ENCODE data around the gene ZNF140.
A peak's percentile ranks its signal among the peaks of the same experiment; 100 is the strongest.

ZNF140 gene

DNA sequence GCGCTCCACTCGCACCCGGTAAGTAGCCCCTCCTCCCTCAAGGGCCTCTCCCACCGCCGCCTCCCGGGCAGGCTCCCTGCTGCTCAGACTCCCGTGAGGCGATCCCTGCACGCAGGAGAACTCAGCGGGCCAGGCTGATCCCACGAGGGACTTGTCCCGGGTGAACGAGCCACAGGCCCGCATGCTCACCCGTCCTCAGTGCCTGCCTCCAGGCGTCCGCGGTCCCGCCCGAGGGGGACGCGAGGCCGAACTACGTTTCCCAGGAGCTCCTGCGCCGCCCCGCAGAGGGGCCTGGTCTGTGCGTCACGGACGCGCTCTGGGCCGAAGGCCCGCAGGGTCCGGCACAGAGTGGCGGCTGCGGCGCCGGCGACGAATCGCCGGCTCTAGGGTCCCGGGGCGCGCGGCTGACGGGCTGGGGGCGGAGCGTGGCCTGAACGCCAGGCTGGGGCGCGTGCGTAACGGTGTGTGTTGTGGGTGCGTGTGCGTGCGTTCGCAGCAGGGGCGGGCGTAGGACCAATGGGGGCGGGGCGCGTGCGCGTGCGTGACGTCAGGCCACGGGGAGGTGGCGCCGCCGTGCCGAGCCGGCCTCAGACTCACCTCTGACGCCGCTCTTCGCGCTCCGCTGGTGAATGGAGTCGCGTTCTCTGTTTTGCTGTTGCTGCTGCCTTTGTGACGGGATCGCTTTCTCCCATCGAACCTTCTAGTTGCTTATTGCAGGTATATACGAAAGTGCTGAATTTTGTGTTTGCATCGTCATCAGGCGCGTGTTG, 49.5 kb downstream of the ZNF140 start, which contains the start of the genes ZNF10 and ZNF891:
ZNF10 (plus strand) TSS at position 590 of the 770 bp plus-strand sequence. CDS start 13,866 bp downstream, outside the sequence.
ZNF891 (minus strand) TSS at position 237 of the 770 bp plus-strand sequence. CDS start 8,356 bp downstream, outside the sequence.
- DNase-seq (ENCODE audit: low read depth) = peak; percentile 95

DNA sequence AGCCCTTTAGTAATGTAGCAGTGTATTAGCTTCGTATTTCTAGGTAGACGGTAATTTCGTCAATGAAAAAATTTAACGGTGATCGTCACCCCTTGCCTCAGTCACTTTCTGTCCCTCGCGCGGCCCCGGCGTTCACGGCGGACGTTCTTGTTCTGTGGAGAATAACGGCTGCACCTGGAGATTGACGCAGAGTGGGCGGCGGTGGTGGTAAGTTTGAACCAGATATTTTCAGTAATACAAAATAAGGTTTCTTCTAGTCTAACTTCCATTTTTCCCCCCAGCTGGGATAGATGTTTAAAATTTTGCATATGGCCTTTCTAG, 50.0 kb downstream of the ZNF140 start:
- DNase-seq (ENCODE audit: low read depth) = no peak

DNA sequence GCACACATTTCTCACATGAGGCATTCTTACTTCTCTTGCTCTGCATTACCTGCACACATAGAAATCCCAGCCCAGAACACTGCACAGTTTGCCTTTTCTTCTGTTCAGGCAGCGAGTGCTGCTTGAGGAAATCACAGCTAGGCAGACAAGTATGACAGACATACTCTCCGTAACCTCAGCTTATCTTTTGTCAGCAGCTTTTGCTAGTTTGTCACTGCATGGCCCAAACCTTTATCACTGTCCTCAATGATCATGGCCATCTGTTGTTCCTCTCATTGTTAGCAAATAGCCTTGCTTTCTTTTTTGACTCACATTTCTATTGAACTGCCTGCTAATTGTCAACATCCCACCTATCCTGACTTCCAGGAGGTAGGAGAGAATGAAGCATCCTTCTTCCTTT, 55.0 kb downstream of the ZNF140 start:
- DNase-seq (ENCODE audit: low read depth) = no peak

DNA sequence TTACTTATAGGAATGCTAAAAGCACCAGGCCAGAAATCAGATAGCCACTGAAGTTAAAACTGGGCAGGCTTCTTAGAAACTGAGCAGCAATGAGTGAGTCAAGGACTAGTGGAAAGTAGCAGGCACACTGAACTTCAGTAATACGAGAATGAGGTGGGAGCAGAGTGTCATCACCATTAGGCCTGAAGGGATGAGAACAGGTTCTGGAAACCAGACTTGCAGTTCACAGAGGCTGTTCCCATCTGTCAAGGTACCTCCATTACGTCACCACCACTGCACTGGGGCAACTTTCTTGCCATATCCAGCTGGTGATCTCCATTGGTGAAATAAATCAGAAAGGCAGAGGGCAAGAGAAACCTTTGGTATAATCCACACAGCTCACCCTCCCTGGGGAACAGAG, 65.3 kb downstream of the ZNF140 start:
- no peak for DNase-seq (ENCODE audit: low read depth)

DNA sequence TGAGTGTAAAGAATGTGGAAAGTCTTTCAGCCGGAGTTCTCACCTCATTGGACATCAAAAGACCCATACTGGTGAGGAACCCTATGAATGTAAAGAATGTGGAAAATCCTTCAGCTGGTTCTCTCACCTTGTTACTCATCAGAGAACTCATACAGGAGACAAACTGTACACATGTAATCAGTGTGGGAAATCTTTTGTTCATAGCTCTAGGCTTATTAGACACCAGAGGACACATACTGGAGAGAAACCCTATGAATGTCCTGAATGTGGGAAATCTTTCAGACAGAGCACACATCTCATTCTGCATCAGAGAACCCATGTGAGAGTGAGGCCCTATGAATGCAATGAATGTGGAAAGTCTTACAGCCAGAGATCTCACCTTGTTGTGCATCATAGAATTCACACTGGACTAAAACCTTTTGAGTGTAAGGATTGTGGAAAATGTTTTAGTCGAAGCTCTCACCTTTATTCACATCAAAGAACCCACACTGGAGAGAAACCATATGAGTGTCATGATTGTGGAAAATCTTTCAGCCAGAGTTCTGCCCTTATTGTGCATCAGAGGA, 75.5 kb downstream of the ZNF140 start:
- DNase-seq (ENCODE audit: low read depth) = no peak
